HG03135 (cell line): ENCODE results near the gene OR6C76.
"Not testable (repeated sequence)": the region's sequence is repeated elsewhere in the genome, so short reads cannot be mapped to it uniquely, and the experiment has no call there.

Source experiments
- ATAC-seq: cut with Tn5 transposase; IDR thresholded peaks from one replicate; pipeline ENCODE4 v1.9.1; 2021; ENCODE audit warnings: mild to moderate bottlenecking, moderate library complexity; ENCODE audit not compliant: unreplicated experiment

Gene OR6C76

GRCh38 chr12:55425954-55426353 is at the start of gene OR6C76:
Gene OR6C76 (plus strand): TSS chr12:55426254. CDS start chr12:55426254, 0 bp downstream.
- no peak for ATAC-seq

DNA sequence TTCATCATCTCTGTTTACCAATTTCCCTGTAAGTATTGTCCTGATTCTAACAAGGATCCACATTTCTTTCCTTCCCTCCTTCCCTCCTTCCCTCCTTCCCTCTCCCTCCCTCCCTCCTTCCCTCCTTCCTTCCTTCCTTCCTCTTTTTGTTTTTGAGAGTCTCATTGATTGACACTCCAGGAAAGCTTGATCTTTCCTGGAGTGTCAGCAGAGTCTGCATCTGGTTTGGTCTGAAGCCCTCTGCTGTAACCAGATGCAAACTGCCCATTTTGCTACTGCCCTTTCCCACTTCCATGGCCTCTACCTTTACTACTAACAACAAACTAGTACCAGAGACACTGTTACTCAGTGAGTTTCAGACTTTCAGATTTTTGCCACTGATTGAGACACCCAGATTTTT is 40.2 kb upstream of the OR6C76 start:
- no peak for ATAC-seq

DNA sequence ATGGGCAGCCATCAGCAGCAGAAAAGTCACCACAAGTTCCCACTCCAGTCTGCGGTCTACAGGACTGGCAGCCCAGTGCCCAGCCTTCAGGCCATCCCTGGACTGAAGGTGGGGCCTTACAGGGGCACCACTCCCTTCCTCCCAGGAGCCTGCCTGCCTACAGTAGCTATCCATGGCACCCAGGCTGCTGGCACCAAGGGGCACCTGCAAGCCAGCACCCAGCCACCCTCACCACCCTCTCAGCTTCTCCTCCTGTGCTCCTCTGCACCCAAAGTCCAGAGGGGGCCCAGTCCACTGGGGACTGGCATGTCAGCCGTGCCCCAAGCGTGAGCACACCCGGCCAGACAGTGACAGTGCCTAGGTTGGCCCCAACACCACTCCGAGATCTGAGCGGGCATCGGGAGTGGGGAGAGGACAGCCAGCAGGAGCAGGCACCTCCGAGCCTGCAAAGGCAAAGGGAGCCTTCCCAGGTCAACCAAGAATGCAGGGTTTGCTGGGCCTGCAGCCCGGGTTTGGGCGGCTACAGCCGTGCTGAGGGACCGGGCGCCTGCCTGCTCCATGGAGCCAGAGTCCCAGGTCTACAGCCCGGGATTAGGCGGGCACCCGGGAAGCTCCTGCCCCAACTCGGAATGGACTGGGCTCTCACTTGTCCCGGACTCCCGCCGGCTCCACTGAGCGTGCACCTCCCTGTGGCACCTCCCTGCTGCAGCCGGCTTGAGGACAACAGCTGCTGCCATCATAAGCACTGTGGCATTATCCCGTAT is 33.8 kb upstream of the OR6C76 start:
- no peak for ATAC-seq

DNA sequence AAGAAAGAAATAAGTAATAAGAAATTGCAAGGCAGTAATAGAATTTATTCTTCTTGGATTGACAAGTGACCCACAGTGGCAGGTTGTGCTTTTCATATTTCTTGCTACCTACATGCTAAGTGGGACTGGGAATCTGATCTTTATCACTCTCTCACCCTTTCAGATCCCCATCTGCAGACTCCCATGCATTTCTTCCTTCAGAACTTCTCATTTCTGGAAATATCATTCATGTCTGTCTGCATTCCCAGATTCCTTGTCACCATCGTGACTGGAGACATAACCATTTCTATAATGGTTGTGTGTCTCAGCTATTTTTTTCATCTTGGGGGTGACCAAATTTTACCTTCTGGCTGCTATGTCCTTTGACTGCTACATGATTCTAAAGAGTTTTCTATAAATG is 29.7 kb upstream of the OR6C76 start:
- no peak for ATAC-seq

DNA sequence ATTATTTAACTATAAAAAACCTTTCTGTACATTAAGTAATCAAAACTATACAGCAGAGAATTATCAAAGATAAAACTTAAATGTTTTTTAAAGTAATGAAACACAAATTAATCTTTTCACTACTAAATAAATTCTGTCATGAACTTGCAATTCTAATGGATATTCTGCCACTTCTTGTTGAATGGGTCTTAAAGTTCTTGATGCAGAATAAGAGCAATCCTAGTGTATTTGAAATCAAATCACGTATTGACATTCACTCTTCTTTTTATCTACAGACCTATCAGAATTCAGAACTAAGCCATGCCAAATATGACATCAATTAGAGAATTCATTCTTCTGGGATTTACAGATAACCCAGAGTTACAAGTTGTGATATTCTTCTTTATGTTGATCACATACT is 25.8 kb upstream of the OR6C76 start, which contains the start of gene OR6C65:
OR6C65 (plus strand) TSS at position 301 of the 400 bp plus-strand sequence; CDS start at position 301, 0 bp downstream.
- no peak for ATAC-seq

DNA sequence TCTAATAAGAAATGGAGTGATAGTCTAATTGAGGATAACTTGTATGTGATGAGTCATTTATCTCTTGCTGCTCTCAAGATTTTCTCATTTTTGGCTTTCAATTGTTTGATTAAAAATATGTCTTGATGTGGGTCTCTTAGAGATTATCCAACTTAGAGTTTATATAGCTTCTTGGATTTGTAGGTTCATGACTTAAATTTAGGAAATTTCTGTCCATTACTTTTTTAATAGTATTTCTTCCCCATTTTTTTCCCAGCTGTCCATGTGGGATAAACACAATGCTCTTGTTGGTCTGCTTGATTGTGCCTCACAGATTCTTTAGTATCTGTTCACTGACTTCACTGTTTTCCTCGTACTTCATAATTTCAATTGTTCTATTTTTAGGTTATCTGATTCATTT is 18.2 kb upstream of the OR6C76 start:
- ATAC-seq = no peak

DNA sequence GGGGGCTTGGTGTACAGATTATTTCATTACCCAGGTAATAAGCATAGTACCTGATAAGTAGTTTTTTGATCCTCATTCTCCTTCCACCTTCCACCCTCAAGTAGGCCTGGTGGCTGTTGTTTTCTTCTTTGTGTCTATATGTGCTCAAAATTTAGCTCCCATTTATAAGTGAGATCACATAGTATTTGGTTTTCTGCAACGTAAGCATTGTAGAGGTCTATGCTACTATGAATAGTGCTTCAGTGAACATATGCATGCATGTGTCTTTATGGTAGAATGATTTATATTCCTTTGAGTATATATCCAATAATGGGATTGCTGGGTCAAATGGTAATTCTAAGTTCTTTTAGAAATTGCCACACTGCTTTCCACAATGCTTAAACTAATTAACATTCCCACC is 16.9 kb upstream of the OR6C76 start:
- ATAC-seq = not testable (repeated sequence)

DNA sequence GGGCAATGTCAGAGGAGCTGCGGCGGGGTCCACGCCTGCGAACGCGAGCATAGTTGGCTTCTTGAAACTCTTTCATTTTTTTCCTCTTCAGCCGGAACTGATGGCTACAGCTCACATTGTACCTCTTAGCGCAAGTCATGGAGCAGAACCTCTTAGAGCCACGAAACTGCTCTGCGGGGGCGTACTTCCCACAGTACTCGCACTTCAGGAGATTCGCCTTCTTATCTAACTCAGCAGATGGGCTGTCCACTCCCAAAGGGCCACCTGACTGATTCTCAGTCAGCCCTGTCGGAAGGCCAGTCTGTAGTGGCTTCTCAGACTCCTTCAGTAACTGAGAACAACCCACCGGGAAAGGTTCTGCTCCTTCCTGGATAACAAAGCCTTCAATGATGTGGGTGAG is 13.9 kb upstream of the OR6C76 start:
- not testable (repeated sequence) for ATAC-seq

GRCh38 chr12:55413498-55414388 is 12.3 kb upstream of the OR6C76 start:
- ATAC-seq = not testable (repeated sequence)

GRCh38 chr12:55414396-55414823 is 11.6 kb upstream of the OR6C76 start:
- ATAC-seq = not testable (repeated sequence)

DNA sequence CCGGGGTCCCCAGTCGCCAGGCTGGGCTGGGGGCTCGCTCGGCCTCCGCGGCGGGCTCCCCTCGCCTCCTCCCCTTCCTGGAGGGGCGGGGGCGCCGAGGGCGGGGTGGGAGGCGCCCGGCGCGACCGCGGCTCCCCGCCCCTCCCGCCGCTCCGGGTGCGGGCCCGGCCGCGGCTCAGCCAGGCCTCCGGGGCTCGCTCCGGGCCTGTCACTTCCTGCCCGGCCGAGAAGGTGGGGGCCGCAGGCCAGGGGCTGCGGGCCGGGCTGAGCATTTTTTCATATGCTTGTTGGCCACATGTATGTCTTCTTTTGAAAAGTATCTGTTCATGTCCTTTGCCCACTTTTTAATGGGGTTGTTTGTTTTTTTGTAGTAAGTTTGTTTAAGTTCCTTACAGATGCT is 11.2 kb upstream of the OR6C76 start:
- ATAC-seq = not testable (repeated sequence)

- no peak for ATAC-seq
Measured at GRCh38 chr12:55416961-55417360, 9.1 kb upstream of the OR6C76 start.

DNA sequence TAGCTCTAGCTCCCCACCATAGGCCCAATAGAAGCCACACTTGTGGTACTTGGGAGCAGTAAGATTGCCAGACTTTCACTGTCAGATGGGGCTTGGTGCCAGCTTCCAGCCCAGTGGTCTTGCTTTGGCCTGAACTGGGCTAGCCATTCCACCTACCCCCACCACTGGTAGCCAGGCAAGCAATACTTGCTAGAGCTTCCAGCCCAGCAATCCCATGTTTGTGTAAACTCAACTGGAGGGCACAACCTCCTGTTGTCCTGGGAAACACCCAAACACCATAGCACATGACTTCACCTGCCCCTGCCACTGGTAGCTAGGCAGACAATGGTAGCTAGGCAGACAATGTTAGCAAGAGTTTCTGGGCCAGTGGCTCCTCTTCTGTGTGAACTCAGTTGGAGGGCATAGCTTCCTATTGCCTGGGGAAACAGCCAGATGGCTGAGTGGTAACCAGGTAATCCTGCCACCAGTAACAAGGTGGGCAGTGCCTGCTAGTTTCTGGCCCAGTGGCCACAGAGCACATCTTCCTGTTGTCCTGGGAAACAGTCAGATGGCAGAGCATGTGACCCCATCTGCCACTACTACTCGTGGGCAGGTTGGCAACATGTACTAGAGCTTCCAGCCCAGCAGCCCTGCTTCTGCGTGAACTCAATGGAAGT is 5.6 kb upstream of the OR6C76 start:
- no peak for ATAC-seq

DNA sequence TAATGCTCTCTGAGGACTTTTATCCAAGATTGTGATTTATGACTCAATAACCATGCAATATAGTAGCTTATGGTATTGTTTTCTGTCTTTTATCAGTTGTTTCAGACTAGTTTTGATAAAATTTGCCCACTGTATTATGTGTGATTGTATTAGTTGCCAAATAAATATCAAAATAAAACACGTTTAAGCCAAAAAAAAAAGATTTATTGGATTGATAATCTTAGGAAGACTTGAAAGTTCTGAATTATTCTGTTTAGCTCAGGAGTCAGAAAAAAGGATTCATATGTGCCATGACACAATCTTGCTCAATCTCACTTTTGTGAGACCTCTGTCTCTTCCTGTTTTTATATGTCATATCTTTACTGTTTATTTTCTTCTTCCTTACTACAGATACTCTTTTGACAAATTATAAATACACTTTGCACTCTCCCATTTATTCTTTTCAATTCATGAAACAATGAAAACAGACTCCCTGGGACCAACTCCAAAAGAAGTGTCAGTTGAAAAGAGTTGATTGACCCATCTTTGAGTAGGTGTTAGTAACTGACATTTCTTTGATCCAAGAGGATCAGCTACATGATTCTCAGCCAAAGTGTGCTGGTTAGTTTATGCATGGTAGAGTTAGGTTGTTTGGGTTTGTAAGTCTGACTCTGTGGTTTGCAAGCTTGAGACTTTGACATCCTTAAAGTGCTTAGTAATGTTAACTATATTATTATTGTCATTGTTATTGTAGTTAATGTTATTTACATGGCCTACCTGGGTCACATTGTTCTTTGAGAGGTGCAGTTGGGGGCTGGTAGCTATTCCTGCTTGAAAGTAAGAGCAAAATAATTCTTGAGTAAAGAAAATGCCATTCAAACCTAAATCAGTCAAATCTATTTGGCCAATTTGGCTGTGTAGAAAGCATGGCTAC is 2.5 kb downstream of the OR6C76 start:
- no peak for ATAC-seq

- not testable (repeated sequence) for ATAC-seq
Measured at GRCh38 chr12:55441233-55441632, 15.2 kb downstream of the OR6C76 start.

DNA sequence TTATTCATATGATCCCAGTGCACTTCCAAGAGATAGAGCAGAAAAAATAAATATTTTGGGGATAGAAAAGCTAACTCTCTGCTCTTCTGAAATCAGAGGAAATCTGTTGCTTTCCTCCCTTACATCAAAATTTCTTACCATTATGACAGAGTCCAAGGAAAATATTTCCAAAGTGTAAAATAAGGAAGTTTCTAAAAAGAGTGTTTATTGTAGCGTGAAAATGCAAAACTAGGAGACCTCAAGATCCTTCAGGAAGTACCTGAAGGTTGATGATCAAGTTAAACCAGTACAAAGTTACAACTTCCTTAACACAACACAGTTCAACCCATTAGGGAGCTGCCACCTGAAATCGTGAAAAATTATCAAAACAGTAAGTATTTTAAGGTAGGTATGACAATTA is 17.7 kb downstream of the OR6C76 start, which contains the start of gene OR6C2:
OR6C2 (plus strand) TSS at position 301 of the 400 bp plus-strand sequence. CDS start 8,138 bp downstream, outside the sequence.
- ATAC-seq = no peak

GRCh38 chr12:55445357-55445756 is 19.3 kb downstream of the OR6C76 start:
- ATAC-seq = no peak

- no peak for ATAC-seq
Measured at GRCh38 chr12:55446326-55446725, 20.3 kb downstream of the OR6C76 start.

DNA sequence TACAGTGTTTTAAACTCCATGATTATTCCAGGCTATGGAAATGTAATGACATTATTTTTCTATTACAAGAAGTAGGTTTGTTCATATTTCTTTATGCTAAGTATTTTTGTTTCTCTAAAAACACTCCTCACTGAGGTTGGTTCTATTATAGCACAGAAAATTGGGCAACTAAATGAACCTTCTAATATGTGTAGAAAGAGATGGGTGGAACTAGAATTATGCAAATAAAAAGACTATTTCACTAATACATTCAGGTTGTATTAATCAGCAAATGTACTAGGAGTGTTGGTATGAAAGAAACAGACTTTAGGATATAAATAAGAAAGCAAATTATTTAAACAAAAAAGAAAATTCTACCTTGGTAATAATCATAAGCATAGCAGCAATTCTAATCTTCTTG is 22.8 kb downstream of the OR6C76 start:
- no peak for ATAC-seq

GRCh38 chr12:55464926-55465325 is 38.9 kb downstream of the OR6C76 start:
- ATAC-seq = not testable (repeated sequence)
